Testis (tissue), 3 donors: Measurements from ENCODE around the gene ANKRD28. TPM values are rescaled to one million over a fixed set of nuclear protein-coding genes. Genes with fewer than 3 reads are reported as not detected.

Experiments used
- DNase-seq: peaks from one replicate; pipeline ENCODE4 v3.0.0-alpha.2; 2019
- H3K27ac ChIP-seq, 2 donors: fragments of 200-600 bp; sonication (generic); one replicate each; pipeline ENCODE4 v1.5.1; 2019
- H3K27me3 ChIP-seq: fragments of 200-600 bp; sonication (generic); one replicate; pipeline ENCODE4 v1.5.1; 2019
- H3K36me3 ChIP-seq: fragments of 200-600 bp; sonication (generic); one replicate; pipeline ENCODE4 v1.5.1; 2017; ENCODE audit warnings: low read depth; ENCODE audit errors: missing control alignments
- H3K4me1 ChIP-seq: fragments of 200-600 bp; sonication (generic); one replicate; pipeline ENCODE4 v1.5.1; 2019
- H3K4me3 ChIP-seq, 2 donors: fragments of 200-600 bp; sonication (generic); one replicate each; pipeline ENCODE4 v1.5.1; 2017 to 2019
- H3K9me3 ChIP-seq: fragments of 200-600 bp; sonication (generic); one replicate; pipeline ENCODE4 v1.5.1; 2017
- CTCF ChIP-seq, 3 experiments: fragments of 450-650 bp in 2 of 3; fragments of 200-600 bp in 1 of 3; sonication (generic) in 1 of 3; IDR thresholded peaks; one replicate each; pipeline ENCODE4 v1.5.1; 2016 to 2019; ENCODE audit warnings: antibody characterized with exemption in 3 of 3, mild to moderate bottlenecking in 2 of 3, moderate library complexity in 1 of 3
- POLR2A ChIP-seq: fragments of 450-650 bp; IDR thresholded peaks from one replicate; pipeline ENCODE4 v1.6.1; 2017; ENCODE audit warnings: antibody characterized with exemption, mild to moderate bottlenecking, moderate library complexity
- WGBS, 2 donors: methylation state at CpG; one replicate each; pipeline ENCODE4 v1.1.5; 2018; 5-methylcytosine and 5-hydroxymethylcytosine counted together
- intact Hi-C: fragments of 100-400 bp; cut with DNase I; formaldehyde crosslinking; loops from one replicate; pipeline ENCODE4 v1.15.1; 2023; ENCODE audit warnings: low total_unique reads
- polyA plus RNA-seq: library from polyadenylated mRNA; stranded (reverse); fragments of 350-450 nt; fragmentation: Illumina TruSeq; extraction: RNeasy Lipid Tissue Mini Kit (QIAGEN cat#74804); gene quantifications from one replicate; pipeline ENCODE4 v1.2.3, GENCODE V29; 2014; ENCODE audit warnings: low read depth, low replicate concordance; ENCODE audit not compliant: insufficient read depth
- total RNA-seq, 2 donors: library from RNA; depleted of rRNA; stranded (reverse); fragments of >200 nt; gene quantifications; one replicate each; pipeline ENCODE4 v1.2.3, GENCODE V29; 2016

ANKRD28 gene
- total and polyA plus RNA-seq, 3 donors from 2014 or later = 82.8 to 96.3 (median 93.8) TPM

- intact Hi-C loops = loop anchor here (10.0 kb wide), 1 partner anchor 182 kb away; no protein-coding TSS in a partner anchor
- peak overlapping the region; percentile 80 to 82 for H3K27ac ChIP-seq
- no peak for DNase-seq
- no peaks in the 10 kb centered on the region for H3K9me3 ChIP-seq
- 64 to 77% methylated on average over 5 of the region's 5 CpGs for WGBS, 2 donors
- H3K4me3 ChIP-seq = no peak overlapping the region
- H3K27me3 ChIP-seq = no peaks in the 10 kb centered on the region
- H3K4me1 ChIP-seq = peaks cover 49% of the 10 kb centered on the region
- no peaks in the 10 kb centered on the region for H3K36me3 ChIP-seq
- TF ChIP-seq CTCF (IDR thresholded peaks at IDR 0.05) (no peak), POLR2A (no peak)
These were observed 164.6 kb downstream of the ANKRD28 start for GRCh38 chr3:15633159-15633558.

DNA sequence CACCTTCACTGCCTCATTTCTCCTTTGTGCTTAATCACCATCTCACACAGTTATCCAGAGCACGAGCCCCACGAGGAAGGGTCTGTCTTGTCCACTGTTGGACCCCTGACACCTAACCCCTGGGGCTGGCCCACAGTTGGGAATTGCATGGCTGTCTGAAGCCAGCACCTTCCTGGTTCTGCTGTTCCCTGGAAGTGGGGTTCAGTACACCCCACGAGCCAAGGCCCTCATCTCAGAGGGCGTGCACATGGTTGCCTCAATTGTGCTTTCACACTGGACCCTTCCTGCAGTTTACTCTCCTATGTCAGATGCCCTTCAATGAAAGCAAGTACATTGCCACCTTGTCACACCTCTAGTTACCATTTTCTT, 165.6 kb downstream of the ANKRD28 start:
- H3K4me1 ChIP-seq = peaks cover 49% of the 10 kb centered on the region
- no peak for DNase-seq
- peak overlapping the region; percentile 69 to 82 for H3K27ac ChIP-seq
- no peaks in the 10 kb centered on the region for H3K9me3 ChIP-seq
- no peak overlapping the region for H3K4me3 ChIP-seq
- no peaks in the 10 kb centered on the region for H3K36me3 ChIP-seq
- WGBS, 2 donors = 93% methylated on average over 2 to 4 of the region's 4 CpGs
- no peaks in the 10 kb centered on the region for H3K27me3 ChIP-seq
- intact Hi-C loops = loop anchor here (10.0 kb wide), 1 partner anchor 183 kb away; no protein-coding TSS in a partner anchor
- TF ChIP-seq CTCF (IDR thresholded peaks at IDR 0.05) (no peak), POLR2A (no peak)

- DNase-seq = no peak
- peaks cover 49% of the 10 kb centered on the region for H3K4me1 ChIP-seq
- H3K27me3 ChIP-seq = no peaks in the 10 kb centered on the region
- TF ChIP-seq CTCF (IDR thresholded peaks at IDR 0.05) (no peak), POLR2A (no peak)
- peak overlapping the region; percentile 69 to 82 for H3K27ac ChIP-seq
- intact Hi-C loops = loop anchor here (10.0 kb wide), 1 partner anchor 183 kb away; no protein-coding TSS in a partner anchor
- no peaks in the 10 kb centered on the region for H3K36me3 ChIP-seq
- H3K9me3 ChIP-seq = no peaks in the 10 kb centered on the region
- H3K4me3 ChIP-seq = no peak overlapping the region
- WGBS, 2 donors = 88 to 90% methylated on average over 12 of the region's 12 CpGs
These were observed 166.2 kb downstream of the ANKRD28 start for GRCh38 chr3:15631426-15632211.

GRCh38 chr3:15630646-15631350, 167.0 kb downstream of the ANKRD28 start:
- Histone ChIP-seq H3K36me3 (no peaks in the 10 kb centered on the region), H3K4me3 (no peak overlapping the region), H3K27me3 (no peaks in the 10 kb centered on the region), H3K9me3 (no peaks in the 10 kb centered on the region), H3K27ac (peak overlapping the region; percentile 69 to 82), H3K4me1 (peaks cover 49% of the 10 kb centered on the region)
- no peak for TF ChIP-seq CTCF (IDR thresholded peaks at IDR 0.05)
- no peak for TF ChIP-seq POLR2A
- 34 to 40% methylated on average over 8 of the region's 8 CpGs for WGBS, 2 donors
- intact Hi-C loops = loop anchor here (10.0 kb wide), 1 partner anchor 184 kb away; no protein-coding TSS in a partner anchor
- DNase-seq = no peak
